ENCODE measurements around the gene HAO1.
"Not testable (repeated sequence)": the region's sequence is repeated elsewhere in the genome, so short reads cannot be mapped to it uniquely, and the experiment has no call there.

HAO1 gene

DNA sequence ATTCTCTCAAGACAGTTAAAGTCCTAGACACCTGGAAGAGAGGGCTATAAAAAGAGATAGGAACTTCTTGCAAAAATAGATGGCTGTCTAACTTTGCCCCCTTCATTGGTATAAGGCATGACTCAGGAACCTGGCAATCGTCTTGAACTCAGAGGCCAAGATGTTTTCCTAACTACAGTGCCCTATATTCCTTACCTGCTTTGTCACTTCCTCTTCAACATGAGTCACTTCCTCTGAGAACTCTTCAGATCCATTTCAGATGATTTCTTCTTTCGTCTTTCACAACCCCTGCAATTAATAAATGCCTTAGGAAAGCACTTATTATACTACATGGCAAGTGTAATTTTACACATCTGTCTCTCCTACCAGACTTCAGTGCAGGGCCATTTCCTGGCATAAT is 83.5 kb downstream of the HAO1 start:
- Histone ChIP-seq H3K4me1 (ENCODE audit: insufficient read depth, low read length) (peaks cover 11% of the 10 kb centered on the region), H3K9me3 (ENCODE audit: control insufficient read depth, insufficient read depth, low read length) (no peaks in the 10 kb centered on the region), H3K9ac (ENCODE audit: low read depth, low read length) (no peak overlapping the region), H3K36me3 (ENCODE audit: insufficient read depth, low read length) (no peaks in the 10 kb centered on the region)

DNA sequence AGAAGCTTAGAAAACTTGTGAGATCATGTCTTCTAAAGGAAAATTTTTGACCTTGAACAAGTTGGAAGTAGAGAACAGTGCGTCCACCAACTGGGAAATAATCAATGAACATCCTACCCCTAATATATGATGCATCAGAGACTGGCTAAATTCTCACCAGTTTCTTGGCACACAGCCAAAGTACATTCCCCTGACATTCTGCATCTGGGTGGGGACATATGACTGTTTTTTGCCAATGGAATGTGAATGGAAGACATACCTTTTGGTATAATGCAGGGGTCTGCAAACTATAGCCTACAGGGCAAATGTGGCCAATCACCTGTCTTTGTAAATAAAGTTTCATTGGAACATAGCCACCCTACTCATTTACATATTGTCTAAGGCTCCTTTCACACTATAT is 84.7 kb downstream of the HAO1 start:
- no peaks in the 10 kb centered on the region for H3K9me3 ChIP-seq (ENCODE audit: control insufficient read depth, insufficient read depth, low read length)
- no peaks in the 10 kb centered on the region for H3K36me3 ChIP-seq (ENCODE audit: insufficient read depth, low read length)
- peaks cover 16% of the 10 kb centered on the region for H3K4me1 ChIP-seq (ENCODE audit: insufficient read depth, low read length)
- H3K9ac ChIP-seq (ENCODE audit: low read depth, low read length) = no peak overlapping the region

DNA sequence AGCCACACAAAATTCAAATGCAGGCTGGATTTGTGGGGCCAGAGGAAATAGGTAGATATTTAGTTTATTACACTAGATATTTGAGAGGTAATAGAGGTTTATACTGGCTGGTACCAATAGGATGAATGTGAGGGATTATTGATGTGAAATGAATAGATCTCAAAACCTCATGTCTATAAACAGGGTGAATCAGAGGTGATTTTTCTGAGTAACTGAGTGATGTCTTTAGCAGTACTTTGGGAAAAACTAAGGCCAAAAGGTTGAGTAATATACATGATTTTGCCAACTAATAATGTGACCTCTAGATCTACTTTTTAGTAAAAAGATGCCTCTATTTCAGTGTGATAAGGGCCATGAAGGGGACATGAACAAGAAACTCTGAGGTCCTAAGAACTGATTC is 86.8 kb downstream of the HAO1 start:
- peaks cover 8% of the 10 kb centered on the region for H3K4me1 ChIP-seq (ENCODE audit: insufficient read depth, low read length)
- H3K9me3 ChIP-seq (ENCODE audit: control insufficient read depth, insufficient read depth, low read length) = no peaks in the 10 kb centered on the region
- H3K36me3 ChIP-seq (ENCODE audit: insufficient read depth, low read length) = no peaks in the 10 kb centered on the region
- no peak overlapping the region for H3K9ac ChIP-seq (ENCODE audit: low read depth, low read length)

DNA sequence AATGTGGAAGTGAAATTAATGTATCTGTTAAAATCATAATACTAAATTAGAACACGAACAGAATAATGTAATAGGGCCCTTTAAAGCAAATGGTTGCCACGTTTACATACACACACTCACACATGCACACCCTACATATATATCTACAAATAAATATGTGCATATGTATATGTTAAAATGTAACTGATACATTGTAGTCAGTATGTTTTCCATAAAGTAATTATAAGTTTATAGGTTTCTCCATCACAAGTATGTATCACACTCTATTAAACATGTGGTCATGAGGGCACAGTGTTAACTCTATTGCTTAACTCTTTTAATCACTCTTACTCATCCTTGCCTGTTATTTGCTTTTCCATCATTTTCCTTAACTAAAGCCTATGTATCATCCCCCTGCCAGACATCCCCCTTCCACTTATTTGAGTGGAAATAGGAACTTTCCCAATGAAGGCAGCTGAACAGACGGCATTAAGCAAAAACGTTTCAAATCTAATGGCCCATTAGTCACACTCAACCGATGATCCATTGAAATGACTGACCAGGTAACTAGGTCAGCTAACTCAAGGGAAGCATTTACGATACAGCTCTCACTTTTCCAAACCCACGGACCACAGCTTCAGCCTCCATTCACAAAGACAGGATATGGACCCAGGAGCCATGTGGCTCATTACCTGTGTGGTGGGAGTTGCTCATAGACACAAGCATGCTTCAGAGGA is 89.3 kb downstream of the HAO1 start:
- Histone ChIP-seq H3K36me3 (ENCODE audit: insufficient read depth, low read length) (no peaks in the 10 kb centered on the region), H3K4me1 (ENCODE audit: insufficient read depth, low read length) (peaks cover 5% of the 10 kb centered on the region; the same call in 1 of the 2 replicates), H3K9me3 (ENCODE audit: control insufficient read depth, insufficient read depth, low read length) (no peaks in the 10 kb centered on the region), H3K9ac (ENCODE audit: low read depth, low read length) (no peak overlapping the region)

DNA sequence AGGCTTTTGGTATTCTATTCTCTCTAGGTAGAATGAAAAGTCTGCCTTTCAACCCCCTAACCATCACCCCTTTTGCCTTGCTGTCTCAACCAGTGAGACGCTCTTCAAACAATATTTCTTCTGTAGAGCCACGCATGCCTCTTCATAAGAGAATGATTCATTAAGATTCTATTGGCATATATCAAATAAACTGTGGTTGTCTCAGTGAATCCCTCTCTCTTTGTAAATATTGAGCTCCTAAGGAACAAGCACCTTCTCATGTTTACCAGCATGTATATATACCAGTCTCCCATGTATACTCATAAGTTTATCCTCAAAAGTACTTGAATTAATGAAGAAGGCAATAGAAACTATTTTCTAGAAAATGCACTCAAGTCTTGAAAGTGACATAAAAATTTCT is 90.6 kb downstream of the HAO1 start:
- H3K9me3 ChIP-seq (ENCODE audit: control insufficient read depth, insufficient read depth, low read length) = no peaks in the 10 kb centered on the region
- no peak overlapping the region for H3K9ac ChIP-seq (ENCODE audit: low read depth, low read length)
- no peaks in the 10 kb centered on the region for H3K36me3 ChIP-seq (ENCODE audit: insufficient read depth, low read length)
- peaks cover 5% of the 10 kb centered on the region; the same call in 1 of the 2 replicates for H3K4me1 ChIP-seq (ENCODE audit: insufficient read depth, low read length)

DNA sequence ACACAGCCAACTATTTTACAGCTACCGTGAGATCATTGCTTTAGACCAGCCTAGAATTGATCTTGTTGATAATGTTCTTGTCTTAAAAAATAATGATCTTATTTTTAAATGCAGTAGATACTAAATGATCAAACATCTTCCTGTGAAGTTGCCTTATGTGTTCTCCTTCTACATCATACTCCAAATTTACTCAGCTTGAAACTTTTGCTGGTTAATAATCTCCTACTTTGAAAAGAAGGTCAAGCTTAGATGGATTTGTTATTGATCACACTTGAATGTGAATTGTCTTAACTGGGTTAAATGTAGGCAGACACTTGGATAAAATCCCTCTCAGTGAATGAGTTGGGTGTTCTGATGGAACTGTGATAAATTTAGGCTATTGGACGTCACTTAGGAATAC is 91.9 kb downstream of the HAO1 start:
- Histone ChIP-seq H3K9ac (ENCODE audit: low read depth, low read length) (no peak overlapping the region), H3K4me1 (ENCODE audit: insufficient read depth, low read length) (peaks cover 5% of the 10 kb centered on the region; the same call in 1 of the 2 replicates), H3K9me3 (ENCODE audit: control insufficient read depth, insufficient read depth, low read length) (no peaks in the 10 kb centered on the region), H3K36me3 (ENCODE audit: insufficient read depth, low read length) (no peaks in the 10 kb centered on the region)

DNA sequence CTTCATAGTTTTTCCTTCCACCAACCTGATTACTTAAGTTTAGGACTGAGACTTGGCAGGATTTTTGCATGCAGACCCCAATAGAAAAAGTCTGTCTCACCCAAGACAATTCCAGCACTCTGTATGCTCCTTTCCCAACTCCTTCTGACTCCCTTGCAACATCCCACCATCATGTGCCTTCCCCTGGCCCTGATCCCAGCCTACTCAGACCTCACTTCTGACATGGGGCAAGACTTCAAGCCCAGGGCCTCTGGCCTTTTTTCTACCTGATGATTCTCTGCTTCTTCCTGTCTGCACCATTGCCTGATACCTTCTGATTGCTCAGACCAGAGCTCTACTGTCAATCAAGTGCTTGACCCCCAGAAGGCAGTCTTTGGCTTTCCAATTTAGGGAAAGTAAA is 96.6 kb downstream of the HAO1 start:
- H3K9me3 ChIP-seq (ENCODE audit: control insufficient read depth, insufficient read depth, low read length) = no peaks in the 10 kb centered on the region
- no peaks in the 10 kb centered on the region for H3K36me3 ChIP-seq (ENCODE audit: insufficient read depth, low read length)
- no peaks in the 10 kb centered on the region; the same call in 1 of the 2 replicates for H3K4me1 ChIP-seq (ENCODE audit: insufficient read depth, low read length)
- H3K9ac ChIP-seq (ENCODE audit: low read depth, low read length) = no peak overlapping the region

DNA sequence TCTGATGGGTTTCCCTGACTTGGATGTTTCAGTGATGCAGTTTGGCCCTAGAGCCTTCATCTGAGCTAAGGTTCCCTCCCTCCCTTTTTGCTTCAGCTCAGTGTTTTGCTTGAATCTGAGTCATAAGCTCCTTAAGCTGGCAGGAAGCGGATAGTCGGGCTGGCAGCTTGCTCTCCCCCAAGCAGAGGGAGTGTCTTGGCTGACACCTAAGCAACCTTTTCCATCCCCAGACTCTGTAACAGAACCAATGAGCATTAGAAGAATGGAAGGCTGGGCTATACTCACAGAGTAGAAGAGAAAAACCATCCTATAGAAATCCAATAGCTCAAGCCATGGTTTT is 98.3 kb downstream of the HAO1 start:
- Histone ChIP-seq H3K9ac (ENCODE audit: low read depth, low read length) (no peak overlapping the region), H3K4me1 (ENCODE audit: insufficient read depth, low read length) (no peaks in the 10 kb centered on the region; the same call in 1 of the 2 replicates), H3K36me3 (ENCODE audit: insufficient read depth, low read length) (no peaks in the 10 kb centered on the region), H3K9me3 (ENCODE audit: control insufficient read depth, insufficient read depth, low read length) (no peaks in the 10 kb centered on the region)

DNA sequence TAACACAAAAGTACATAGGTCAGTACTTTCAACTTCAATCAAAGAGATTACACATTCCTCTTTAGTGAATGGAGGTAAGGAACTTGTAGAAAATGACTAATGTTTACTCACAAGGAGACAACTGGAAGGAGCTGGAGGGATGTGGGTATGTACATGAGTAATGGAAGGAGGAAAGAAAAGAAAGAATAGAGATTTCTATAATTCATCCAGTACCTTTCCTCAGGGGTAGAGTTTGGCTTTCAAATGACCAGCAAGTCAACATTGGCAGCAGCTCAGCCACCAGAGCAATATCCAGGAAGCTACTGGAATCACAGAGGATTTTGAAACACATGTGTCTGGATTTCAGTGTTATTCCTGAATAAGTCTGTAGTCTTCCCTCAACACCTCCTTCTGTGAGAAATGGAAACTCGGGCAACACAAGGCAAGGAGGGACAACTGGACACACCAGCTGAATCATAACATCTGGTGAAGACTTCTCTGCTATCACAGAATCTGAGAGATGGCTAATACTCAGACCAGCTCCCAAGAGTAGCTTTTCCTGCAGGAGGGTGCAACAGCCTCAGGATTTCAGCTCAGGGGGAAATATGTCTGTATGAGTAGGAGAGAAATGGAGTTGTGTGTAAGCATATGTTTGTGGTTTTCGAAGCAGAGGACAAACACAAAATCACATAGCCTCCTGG is 98.8 kb downstream of the HAO1 start:
- H3K4me1 ChIP-seq (ENCODE audit: insufficient read depth, low read length) = no peaks in the 10 kb centered on the region; the same call in 1 of the 2 replicates
- H3K9ac ChIP-seq (ENCODE audit: low read depth, low read length) = no peak overlapping the region

DNA sequence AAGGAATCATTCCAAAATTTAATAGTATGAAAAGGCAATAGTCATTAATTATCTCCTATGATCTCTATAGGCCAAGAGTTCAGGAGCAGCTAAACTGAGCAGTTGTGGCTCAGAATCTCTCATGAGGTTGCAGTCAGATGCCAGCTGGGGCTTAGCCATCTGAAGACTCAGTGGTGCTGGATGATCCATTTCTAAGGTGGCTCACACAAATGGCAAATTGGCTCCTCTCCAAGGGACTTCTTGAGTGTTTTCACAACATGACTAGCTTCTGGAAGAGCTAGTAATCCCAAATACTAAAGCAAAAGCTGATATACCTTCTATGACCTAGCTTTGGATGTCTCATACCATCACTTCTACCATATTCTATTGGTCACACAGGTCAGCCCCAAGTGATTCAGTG is 104.2 kb downstream of the HAO1 start:
- Histone ChIP-seq H3K9ac (ENCODE audit: low read depth, low read length) (no peak overlapping the region), H3K9me3 (ENCODE audit: control insufficient read depth, insufficient read depth, low read length) (no peaks in the 10 kb centered on the region; the same call in 1 of the 2 replicates), H3K36me3 (ENCODE audit: insufficient read depth, low read length) (no peaks in the 10 kb centered on the region), H3K4me1 (ENCODE audit: insufficient read depth, low read length) (no peaks in the 10 kb centered on the region)

More for the DNA sequence above, 98.8 kb downstream of the HAO1 start:
- H3K36me3 ChIP-seq (ENCODE audit: insufficient read depth, low read length) = no peaks in the 10 kb centered on the region
- no peaks in the 10 kb centered on the region for H3K9me3 ChIP-seq (ENCODE audit: control insufficient read depth, insufficient read depth, low read length)

DNA sequence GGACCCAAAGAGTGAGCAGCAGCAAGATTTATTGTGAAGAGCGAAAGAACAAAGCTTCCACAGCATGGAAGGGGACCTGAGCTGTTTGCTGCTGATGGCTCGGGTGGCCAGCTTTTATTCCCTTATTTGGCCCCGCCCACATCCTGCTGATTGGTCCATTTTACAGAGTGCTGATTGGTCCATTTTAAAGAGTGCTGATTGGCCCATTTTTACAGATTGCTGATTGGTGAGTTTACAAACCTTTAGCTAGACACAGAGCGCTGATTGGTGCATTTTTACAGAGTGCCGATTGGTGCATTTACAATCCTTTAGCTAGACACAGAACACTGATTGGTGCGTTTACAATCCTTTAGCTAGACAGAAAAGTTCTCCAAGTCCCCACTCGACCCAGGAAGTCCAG is 105.8 kb downstream of the HAO1 start:
- H3K9ac ChIP-seq (ENCODE audit: low read depth, low read length); H3K36me3 ChIP-seq (ENCODE audit: insufficient read depth, low read length); H3K9me3 ChIP-seq (ENCODE audit: control insufficient read depth, insufficient read depth, low read length); H3K4me1 ChIP-seq (ENCODE audit: insufficient read depth, low read length): not testable (repeated sequence)
